Duodenal mucosa (tissue), 2 donors: ENCODE measurements around the gene PMS1.

Experiments
- H3K27ac ChIP-seq: one replicate; pipeline ENCODE4 v1.7.0; 2013; ENCODE audit warnings: low read depth, low read length
- H3K27me3 ChIP-seq, 2 donors: one replicate each; pipeline ENCODE4 v1.7.0; 2013; ENCODE audit warnings: low read length in 2 of 2, control low read depth in 1 of 2; ENCODE audit not compliant: insufficient read depth in 2 of 2, control insufficient read depth in 1 of 2
- H3K36me3 ChIP-seq, 2 donors: one replicate each; pipeline ENCODE4 v1.7.0; 2013; ENCODE audit warnings: low read length in 2 of 2, control low read depth in 1 of 2; ENCODE audit not compliant: insufficient read depth in 2 of 2, control insufficient read depth in 1 of 2
- H3K4me1 ChIP-seq, 2 donors: one replicate each; pipeline ENCODE4 v1.7.0; 2013; ENCODE audit warnings: low read length in 2 of 2, control low read depth in 1 of 2; ENCODE audit not compliant: insufficient read depth in 2 of 2, control insufficient read depth in 1 of 2
- H3K4me3 ChIP-seq, 2 donors: one replicate each; pipeline ENCODE4 v1.7.0; 2013; ENCODE audit warnings: low read length in 2 of 2, low read depth in 1 of 2
- H3K9ac ChIP-seq, 2 donors: one replicate each; pipeline ENCODE4 v1.7.0; 2013; ENCODE audit warnings: low read length in 2 of 2, low read depth in 1 of 2
- H3K9me3 ChIP-seq, 2 donors: one replicate each; pipeline ENCODE4 v1.7.0; 2013; ENCODE audit warnings: low read length in 2 of 2, control low read depth in 1 of 2; ENCODE audit not compliant: control insufficient read depth in 1 of 2

Gene PMS1

DNA sequence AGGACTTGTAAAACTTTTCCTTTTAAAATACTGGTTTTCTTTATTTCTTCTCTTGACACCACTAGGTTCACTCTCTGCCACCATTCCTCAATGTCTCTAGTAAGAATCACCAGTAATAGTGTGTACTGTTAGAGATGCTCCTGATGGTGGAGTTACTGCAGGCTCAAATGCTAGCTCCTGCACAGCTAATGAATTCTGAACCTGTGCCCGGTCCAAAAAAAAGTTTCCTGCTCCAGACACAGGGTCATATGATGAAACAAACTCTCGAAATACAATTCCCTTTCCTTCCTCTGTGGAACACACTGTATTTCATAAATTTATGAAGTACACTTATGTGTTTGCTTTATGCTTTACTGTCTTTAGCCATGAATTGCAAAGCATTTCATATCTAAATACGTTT, 19.2 kb downstream of the PMS1 start:
- Histone ChIP-seq H3K4me3 (no peak overlapping the region), H3K27me3 (no peaks in the 10 kb centered on the region), H3K9me3 (no peaks in the 10 kb centered on the region), H3K4me1 (no peaks in the 10 kb centered on the region), H3K36me3 (peaks cover 0 to 4% of the 10 kb centered on the region in 2 donors), H3K27ac (no peak overlapping the region), H3K9ac (no peak overlapping the region)

DNA sequence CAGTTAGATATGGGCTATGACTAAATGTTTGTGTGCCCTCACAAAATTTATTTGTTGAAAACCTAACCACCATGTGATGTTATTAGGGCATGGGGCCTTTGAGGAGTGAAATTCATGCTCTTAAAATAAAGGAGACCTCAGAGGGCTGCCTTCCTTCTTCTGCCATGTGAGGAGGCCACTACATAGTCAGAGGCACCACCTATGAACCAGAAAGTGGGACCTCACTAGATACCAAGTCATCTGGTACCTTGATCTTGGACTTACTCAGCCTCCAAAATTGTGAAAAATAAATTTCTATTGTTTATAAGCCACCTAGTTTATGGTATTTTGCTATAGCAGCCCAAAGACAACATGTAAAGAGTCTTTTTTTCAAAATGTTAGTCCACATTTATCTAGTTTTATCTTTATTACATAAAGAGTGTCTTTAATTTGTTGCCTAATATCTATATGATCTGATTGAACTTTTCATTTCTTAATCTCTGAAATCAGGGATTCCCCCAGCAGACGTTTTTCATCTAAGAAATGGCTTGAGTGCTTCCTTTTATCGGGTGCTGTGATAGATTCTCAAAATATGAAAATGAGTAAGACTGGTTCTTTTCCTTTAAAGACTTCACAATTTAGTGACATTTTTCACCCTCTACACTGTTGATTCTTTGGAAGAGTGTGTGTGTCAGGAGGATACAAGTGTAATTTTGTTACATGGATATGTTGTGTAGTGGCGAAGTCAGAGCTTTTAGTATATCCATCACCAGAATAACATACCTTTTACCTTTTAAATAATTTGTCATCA, 34.2 kb downstream of the PMS1 start:
- no peak overlapping the region for H3K4me3 ChIP-seq
- no peak overlapping the region for H3K9ac ChIP-seq
- no peaks in the 10 kb centered on the region for H3K9me3 ChIP-seq
- no peaks in the 10 kb centered on the region for H3K4me1 ChIP-seq
- no peak overlapping the region for H3K27ac ChIP-seq
- H3K27me3 ChIP-seq, result no peaks in the 10 kb centered on the region
- H3K36me3 ChIP-seq, result peaks cover 0 to 8% of the 10 kb centered on the region in 2 donors

DNA sequence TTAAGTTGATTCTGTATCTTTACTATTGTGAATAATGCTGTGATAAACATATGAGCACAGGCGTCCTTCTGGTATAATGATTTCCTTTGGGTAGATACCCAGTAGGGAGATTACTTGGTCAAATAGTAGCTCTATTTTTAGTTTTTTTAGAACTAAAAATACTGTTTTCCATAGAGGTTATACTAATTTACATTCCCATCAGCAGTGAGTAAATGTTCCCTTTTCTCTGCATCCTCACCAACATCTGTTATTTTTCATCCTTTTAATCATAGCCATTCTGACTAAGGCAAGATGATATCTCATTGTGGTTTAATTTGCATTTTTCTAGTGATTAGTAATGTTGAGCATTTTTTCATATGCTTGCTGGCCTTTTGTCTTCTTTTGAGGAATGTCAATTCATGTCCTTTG, 35.1 kb downstream of the PMS1 start:
- Histone ChIP-seq H3K9me3 (no peaks in the 10 kb centered on the region), H3K9ac (no peak overlapping the region), H3K27me3 (no peaks in the 10 kb centered on the region), H3K36me3 (peaks cover 0 to 8% of the 10 kb centered on the region in 2 donors), H3K4me3 (no peak overlapping the region), H3K4me1 (no peaks in the 10 kb centered on the region), H3K27ac (no peak overlapping the region)

DNA sequence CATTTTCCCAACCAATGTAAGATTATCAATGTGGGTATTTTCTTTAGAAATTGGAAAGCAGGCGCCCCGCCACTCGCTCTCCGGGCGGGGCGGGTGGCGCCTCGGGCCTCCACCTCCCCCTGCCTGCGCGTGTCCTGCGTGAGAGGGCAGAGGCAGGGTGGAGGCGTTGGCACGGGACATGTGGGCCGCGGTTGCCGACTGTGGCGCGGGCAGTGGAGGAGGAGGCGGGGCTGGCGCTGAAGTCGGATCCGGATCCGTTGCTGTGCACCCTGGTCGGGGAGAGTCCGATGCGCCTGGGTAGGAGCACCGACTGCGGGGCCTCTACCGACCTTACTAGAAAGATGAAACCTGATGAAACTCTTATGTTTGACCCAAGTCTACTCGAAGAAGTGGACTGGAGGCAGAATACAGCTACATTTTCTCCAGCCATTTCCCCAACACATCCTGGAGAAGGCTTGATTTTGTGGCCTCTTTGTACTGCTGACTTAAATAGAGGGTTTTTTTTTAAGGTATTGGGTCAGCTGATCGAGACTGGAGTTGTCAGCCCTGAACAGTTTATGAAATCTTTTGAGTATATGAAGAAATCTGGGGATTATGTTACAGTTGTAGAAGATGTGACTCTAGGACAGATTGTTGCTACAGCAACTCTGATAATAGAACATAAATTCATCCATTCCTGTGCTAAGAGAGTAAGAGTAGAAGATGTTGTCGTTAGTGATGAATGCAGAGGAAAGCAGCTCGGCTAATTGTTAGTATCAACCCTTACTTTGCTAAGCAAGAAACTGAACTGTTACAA, 37.9 kb downstream of the PMS1 start:
- Histone ChIP-seq H3K4me3 (no peak overlapping the region), H3K27me3 (no peaks in the 10 kb centered on the region), H3K4me1 (no peaks in the 10 kb centered on the region), H3K9me3 (no peaks in the 10 kb centered on the region), H3K36me3 (peaks cover 0 to 12% of the 10 kb centered on the region in 2 donors), H3K9ac (no peak overlapping the region), H3K27ac (no peak overlapping the region)

DNA sequence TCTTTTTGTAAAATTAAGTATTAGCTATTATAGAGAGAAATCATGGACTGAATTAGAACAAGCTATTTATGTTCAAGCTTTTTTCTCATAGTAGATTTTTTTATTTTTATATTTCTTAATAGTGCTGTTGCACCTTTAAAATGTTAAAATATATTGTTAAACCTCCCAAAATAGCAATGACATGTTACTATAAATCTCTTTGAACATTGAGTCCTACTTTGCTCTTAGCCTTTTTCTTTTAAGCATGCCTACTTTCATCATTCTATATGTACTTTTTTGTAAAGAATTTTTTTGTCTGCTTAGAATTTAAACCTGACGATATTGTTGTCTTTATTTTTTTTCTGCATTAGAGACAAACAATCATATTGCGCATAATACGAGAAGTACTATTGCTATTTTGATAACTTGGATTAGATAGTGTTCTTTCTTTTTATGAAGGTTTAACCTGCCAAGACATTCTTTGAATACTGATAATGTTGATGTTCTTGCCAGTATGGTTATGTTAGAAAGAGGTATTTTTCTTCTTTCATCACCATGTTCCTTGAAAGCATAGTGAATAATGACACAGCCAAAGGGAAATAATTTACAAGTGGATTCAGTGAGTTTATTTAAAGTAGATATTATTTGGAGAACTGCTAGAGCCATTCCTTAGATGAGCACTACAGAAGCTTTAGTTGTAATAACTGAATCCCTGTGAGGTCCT, 40.6 kb downstream of the PMS1 start:
- Histone ChIP-seq H3K9me3 (no peaks in the 10 kb centered on the region), H3K27me3 (no peaks in the 10 kb centered on the region), H3K9ac (no peak overlapping the region), H3K4me1 (no peaks in the 10 kb centered on the region), H3K36me3 (peaks cover 0 to 4% of the 10 kb centered on the region in 2 donors), H3K4me3 (no peak overlapping the region), H3K27ac (no peak overlapping the region)

DNA sequence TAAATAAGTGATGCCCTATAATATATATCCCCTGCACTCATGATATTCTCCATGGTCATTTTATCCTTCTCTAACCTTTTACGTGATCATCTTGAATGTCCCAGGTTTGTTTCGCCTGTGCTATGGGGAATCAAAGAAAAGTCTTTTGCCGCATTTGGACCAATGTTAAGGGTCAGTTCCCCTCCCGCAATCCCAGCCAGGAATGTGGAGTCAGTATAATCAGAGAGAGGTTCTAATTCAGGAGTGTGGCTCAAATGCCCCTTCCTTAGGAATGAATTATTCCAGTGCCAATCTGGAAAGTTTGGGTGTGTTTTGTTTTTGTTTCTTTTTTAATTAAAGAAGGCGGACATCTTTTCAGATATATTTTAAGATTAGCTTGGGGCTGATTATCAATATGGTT, 41.8 kb downstream of the PMS1 start:
- Histone ChIP-seq H3K27me3 (no peaks in the 10 kb centered on the region), H3K36me3 (peaks cover 0 to 6% of the 10 kb centered on the region in 2 donors), H3K9ac (no peak overlapping the region), H3K4me1 (no peaks in the 10 kb centered on the region), H3K27ac (no peak overlapping the region), H3K9me3 (no peaks in the 10 kb centered on the region), H3K4me3 (no peak overlapping the region)

DNA sequence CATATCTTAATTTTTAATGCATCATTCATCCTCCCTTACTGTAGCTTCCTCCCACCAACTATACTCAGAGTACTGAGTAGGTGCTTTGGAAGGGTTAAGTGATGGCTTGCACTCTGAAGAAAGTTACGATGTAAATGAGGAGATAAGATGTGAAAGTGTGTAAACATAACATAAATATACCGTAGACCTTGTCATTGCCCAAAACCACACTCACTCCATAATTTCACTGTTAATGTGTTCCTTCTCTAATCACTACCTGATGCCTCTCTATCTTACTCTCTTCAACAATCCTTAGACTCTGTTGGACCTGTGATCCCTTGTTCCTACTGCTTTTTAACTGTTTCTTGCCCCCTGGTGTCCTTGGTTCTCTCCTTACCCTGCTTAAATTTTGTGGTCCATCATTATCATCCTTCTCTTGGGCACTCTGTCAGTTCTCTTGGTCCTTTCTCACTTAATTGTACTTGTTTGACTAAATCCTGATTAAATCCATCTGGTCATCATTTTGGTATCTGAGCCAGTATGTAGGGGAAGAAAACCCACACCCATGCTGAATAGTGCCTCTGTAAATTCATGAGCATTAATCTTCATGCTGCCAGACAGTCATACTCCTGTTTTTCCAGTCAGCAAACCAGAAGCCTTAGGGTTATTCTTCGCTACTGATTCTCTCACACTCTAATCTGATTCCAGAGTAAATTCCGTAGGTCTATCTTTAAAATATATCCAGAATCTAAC, 45.0 kb downstream of the PMS1 start:
- Histone ChIP-seq H3K9ac (no peak overlapping the region), H3K36me3 (peaks cover 0 to 6% of the 10 kb centered on the region in 2 donors), H3K4me3 (no peak overlapping the region), H3K27me3 (no peaks in the 10 kb centered on the region), H3K27ac (no peak overlapping the region), H3K9me3 (no peaks in the 10 kb centered on the region), H3K4me1 (no peaks in the 10 kb centered on the region)

DNA sequence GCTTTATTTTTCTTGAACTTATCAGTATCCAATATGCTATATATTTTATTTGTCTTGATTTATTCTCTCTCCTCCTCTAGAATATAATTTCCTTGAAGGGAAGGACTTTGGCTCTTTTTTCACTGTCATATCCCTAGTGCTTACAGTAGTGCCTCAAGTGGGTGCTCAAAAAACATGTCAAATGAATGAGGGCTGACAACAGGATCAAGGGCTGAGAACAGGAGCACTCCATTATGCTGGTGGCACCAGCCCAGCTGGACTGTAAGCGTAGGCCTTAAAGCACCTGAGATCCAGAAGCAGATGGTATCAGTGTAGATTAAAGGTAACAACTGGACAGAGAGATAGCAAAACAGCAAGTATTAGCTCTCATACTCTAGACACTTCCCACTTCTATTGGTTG, 46.3 kb downstream of the PMS1 start:
- Histone ChIP-seq H3K27ac (no peak overlapping the region), H3K9me3 (no peaks in the 10 kb centered on the region), H3K27me3 (no peaks in the 10 kb centered on the region), H3K4me1 (no peaks in the 10 kb centered on the region), H3K9ac (no peak overlapping the region), H3K36me3 (peaks cover 0 to 6% of the 10 kb centered on the region in 2 donors), H3K4me3 (no peak overlapping the region)

DNA sequence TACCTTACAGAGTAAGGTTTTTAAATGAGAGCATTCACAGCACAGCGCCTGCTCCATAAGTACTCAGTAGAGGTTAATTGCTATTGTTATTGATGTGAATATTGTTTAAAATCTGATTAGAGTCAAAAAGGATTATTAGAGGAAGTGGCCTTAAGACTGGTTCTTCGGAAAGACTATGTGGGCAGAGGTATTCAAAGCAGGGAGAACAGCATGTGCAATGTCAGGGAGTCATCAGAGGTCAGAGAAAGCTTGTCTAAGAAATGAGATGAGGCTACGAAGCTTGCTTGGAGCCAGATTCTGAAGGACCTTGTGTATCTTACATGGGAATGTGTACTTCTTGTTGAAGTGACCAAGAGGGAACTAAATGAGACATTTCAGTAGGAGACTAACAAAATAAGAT, 49.8 kb downstream of the PMS1 start:
- Histone ChIP-seq H3K4me3 (no peak overlapping the region), H3K27me3 (no peaks in the 10 kb centered on the region), H3K9me3 (no peaks in the 10 kb centered on the region), H3K4me1 (no peaks in the 10 kb centered on the region), H3K36me3 (peaks cover 0 to 3% of the 10 kb centered on the region in 2 donors), H3K9ac (no peak overlapping the region), H3K27ac (no peak overlapping the region)
